Cardiac muscle cell (in vitro differentiated cells and primary cell): ENCODE results near the gene PFAS. TPM values are rescaled to one million over a fixed set of nuclear protein-coding genes. Genes with fewer than 3 reads are reported as not detected.
"Not testable (repeated sequence)": the region's sequence is repeated elsewhere in the genome, so short reads cannot be mapped to it uniquely, and the experiment has no call there.

Source experiments
- DNase-seq, 2 donors: peaks; one replicate each; pipeline versions ENCODE4 v3.0.0 to v3.0.0-alpha.2; 2010 to 2017; ENCODE audit warnings: low read depth in 1 of 2, low spot score in 1 of 2
- H3K27ac ChIP-seq: fragments of 200-600 bp; sonication (generic); 2 replicates; pipeline ENCODE4 v1.5.1; 2016
- H3K27me3 ChIP-seq: fragments of 200-600 bp; sonication (generic); 2 replicates; pipeline ENCODE4 v1.6.0; 2016; ENCODE audit warnings: control low read depth
- H3K36me3 ChIP-seq: fragments of 200-600 bp; sonication (generic); 2 replicates; pipeline ENCODE4 v1.5.1; 2016; ENCODE audit warnings: control low read depth
- H3K4me1 ChIP-seq: fragments of 200-600 bp; sonication (generic); 2 replicates; pipeline ENCODE4 v1.8.1; 2017; ENCODE audit warnings: low read depth, mild to moderate bottlenecking, mixed run types
- H3K4me3 ChIP-seq: fragments of 200-600 bp; sonication (generic); 2 replicates; pipeline ENCODE4 v1.5.1; 2016; ENCODE audit warnings: mild to moderate bottlenecking
- H3K9me3 ChIP-seq: fragments of 200-600 bp; sonication (generic); 2 replicates; pipeline ENCODE4 v1.5.1; 2017; ENCODE audit warnings: low read depth, mild to moderate bottlenecking, control low read depth
- polyA plus RNA-seq: library from polyadenylated mRNA; unstranded; fragments of >200 nt; fragmentation: Nextera tagmentation; extraction: Ambion mirVana; gene quantifications from 2 replicates; pipeline ENCODE4 v1.2.1, GENCODE V29; 2016
- total RNA-seq: library from RNA; depleted of rRNA; stranded (reverse); fragments of >200 nt; gene quantifications from 2 replicates; pipeline ENCODE4 v1.2.3, GENCODE V29; 2016
- TF ChIP-seq, protein P1 (sequence below): IDR thresholded peaks from 2 replicates; pipeline ENCODE4 v1.5.1; 2012; ENCODE audit warnings: low read depth, mild to moderate bottlenecking, low read length

Gene PFAS
- total and polyA plus RNA-seq, 2 experiments from 2014 or later: 48.2 to 62.5 TPM

DNA sequence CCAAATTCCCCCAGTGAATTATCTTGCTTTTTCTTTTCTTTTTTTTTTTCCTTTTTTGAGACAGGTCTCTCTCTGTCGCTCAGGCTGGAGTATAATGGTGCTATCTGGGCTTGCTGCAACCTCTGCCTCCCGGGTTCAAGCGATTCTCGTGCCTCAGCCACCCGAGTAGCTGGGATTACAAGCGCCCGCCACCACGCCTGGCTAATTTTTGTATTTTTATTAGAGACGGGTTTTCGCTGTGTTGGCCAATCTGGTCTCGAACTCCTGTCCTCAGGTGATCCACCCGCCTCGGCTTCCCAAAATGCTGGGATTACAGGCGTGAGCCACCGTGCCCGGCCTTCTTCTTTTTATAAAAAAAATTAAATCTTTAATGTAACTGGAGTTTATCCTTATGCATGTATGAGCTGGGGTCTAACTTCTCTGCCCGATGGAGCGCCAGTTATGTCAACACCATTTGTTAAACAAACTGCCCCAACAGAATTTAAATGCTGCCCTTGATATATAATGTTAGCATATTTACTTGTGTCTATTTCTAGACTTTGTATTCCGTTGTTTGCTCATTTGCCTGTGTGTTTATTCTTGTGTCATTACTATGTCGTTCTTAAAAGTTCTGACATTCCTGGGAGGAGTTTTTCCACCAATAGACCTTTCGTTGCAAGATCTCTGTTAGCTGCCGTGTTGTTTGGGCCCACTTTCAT is 38.2 kb upstream of the PFAS start:
- H3K4me1 ChIP-seq: peaks cover 5% of the 10 kb centered on the region
- no peaks in the 10 kb centered on the region for H3K9me3 ChIP-seq
- H3K27ac ChIP-seq: no peak overlapping the region
- no peak for DNase-seq
- H3K4me3 ChIP-seq: peak overlapping the region; percentile 67
- TF ChIP-seq, protein P1, sequence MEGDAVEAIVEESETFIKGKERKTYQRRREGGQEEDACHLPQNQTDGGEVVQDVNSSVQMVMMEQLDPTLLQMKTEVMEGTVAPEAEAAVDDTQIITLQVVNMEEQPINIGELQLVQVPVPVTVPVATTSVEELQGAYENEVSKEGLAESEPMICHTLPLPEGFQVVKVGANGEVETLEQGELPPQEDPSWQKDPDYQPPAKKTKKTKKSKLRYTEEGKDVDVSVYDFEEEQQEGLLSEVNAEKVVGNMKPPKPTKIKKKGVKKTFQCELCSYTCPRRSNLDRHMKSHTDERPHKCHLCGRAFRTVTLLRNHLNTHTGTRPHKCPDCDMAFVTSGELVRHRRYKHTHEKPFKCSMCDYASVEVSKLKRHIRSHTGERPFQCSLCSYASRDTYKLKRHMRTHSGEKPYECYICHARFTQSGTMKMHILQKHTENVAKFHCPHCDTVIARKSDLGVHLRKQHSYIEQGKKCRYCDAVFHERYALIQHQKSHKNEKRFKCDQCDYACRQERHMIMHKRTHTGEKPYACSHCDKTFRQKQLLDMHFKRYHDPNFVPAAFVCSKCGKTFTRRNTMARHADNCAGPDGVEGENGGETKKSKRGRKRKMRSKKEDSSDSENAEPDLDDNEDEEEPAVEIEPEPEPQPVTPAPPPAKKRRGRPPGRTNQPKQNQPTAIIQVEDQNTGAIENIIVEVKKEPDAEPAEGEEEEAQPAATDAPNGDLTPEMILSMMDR: no peak
- no peaks in the 10 kb centered on the region for H3K27me3 ChIP-seq
- H3K36me3 ChIP-seq: no peaks in the 10 kb centered on the region

DNA sequence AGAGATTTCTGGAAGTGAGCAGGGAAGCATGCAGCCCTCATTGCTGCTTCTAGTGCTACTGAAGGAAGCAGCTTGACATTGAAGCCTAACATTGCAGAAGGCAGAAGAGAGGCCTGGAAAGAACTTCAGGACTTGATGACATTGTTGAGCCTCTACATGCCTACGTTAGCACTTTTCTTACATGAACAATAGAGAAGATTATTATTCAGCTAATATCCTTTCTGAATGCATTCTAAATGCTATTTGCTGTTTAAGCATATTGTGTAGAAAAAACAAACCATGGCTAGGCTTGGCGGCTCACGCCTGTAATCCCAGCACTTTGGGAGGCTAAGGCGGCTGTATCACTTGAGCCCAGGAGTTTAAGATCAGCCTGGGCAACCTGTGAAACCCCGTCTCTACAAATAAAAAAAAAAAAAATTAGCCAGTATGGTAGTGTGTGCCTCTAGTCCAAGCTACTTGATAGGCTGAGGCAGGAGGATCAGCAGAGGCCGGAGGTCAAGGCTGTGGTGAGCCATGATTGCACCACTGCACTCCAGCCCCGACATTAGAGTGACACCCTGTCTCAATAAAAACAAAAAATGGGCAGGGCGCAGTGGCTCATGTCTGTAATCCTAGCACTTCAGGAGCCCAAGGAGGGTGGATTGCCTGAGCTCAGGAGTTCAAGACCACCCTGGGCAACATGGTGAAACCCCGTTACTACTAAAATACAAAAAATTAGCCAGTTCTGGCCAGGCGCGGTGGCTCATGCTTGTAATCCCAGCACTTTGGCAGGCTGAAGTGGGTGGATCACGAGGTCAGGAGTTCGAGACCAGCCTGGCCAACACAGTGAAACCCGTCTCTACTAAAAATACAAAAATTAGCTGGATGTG is 36.5 kb upstream of the PFAS start:
- H3K36me3 ChIP-seq: no peaks in the 10 kb centered on the region
- DNase-seq: no peak
- H3K4me1 ChIP-seq: peaks cover 5% of the 10 kb centered on the region
- no peak overlapping the region for H3K27ac ChIP-seq
- TF ChIP-seq, protein P1: no peak
- no peaks in the 10 kb centered on the region for H3K27me3 ChIP-seq
- no peak overlapping the region for H3K4me3 ChIP-seq
- H3K9me3 ChIP-seq: no peaks in the 10 kb centered on the region

DNA sequence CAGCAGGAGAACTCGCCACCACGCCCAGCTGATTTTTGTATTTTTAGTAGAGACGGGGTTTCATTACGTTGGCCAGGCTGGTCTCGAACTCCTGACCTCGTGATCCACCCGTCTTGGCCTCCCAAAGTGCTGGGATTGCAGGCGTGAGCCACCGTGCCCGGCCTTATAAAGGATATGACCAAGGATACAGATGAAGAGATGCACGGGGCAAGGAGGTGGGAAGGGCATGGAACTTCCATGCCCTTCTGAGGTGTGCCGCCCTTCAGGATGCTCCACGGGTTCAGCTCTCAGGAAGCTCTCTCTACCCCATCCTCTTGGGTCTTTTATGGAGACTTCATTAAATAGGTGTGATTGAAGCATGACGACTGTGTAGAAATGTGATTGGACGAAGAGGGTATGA is 35.1 kb upstream of the PFAS start:
- H3K36me3 ChIP-seq, DNase-seq, H3K27ac ChIP-seq, H3K4me3 ChIP-seq, H3K27me3 ChIP-seq, H3K4me1 ChIP-seq, H3K9me3 ChIP-seq: not testable (repeated sequence)

DNA sequence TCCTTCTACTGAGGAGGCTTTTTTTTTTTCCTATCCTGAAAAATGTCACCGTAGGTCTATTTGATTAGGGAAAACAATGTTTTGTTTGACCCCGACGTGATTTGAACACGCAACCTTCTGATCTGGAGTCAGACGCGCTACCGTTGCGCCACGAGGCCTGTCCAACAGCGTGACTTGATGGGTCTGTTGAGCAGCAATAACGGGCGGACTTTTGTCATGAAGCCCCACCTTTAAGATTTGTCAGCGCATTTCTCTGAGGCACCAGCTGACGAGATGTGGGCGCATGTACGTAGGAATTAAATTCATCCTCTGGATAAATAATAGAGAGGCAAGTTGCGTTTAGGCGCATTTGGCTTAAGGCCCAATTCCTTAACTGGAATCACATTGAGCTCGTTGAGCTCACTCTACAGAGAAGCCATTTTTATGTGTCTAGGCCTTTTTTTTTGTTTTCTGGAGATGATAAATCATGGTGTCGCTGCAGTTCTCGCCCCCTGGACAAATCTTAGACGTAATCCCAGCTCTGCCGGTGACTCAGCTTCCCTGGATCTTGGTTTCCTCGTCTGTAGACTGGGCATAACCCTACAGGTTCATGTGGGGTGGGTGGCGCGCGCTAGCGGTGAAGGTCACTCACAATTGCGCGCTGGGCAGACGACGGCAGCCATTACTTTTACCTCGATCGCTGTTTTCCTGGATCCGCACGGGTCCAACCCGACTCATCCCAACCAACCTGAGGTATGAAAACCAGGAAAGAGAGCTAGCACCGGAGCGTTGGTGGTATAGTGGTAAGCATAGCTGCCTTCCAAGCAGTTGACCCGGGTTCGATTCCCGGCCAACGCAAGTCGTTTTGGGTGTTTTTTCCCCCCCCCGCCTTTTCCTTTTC is 28.1 kb upstream of the PFAS start:
- Histone ChIP-seq H3K36me3 (no peaks in the 10 kb centered on the region), H3K27ac (peak overlapping the region; percentile 87)

DNA sequence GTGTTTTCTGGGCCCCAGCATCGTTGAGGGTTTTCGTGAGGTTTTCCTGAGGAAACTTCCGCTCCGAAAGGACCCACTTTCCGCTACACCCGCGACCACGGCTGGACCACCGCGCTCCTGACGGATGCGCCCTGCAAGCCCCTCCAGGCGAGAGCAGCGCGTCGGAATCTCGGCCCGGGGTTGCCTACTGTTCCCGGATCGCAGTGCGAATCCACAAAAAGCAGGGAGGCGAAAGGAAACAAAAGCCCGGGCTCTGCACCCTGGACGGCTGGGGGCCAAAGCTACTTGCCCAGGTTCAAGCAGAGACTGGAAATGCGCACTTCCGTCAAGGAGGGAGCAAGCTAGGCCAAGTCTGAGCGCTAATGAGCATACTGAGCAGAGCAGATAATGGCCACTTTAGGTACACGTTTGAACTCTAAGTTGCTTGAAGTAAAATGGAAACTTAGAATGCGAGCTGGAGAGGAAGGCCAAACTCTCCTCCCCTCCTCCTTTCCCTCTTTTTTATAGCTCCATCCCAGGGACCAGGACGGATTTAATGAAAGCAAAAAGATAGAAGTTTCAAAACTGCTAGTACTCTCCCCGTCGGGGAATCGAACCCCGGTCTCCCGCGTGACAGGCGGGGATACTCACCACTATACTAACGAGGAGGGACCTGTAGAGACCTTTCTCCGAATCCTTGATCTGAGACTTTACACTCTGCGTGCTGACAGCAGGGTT is 27.3 kb upstream of the PFAS start:
- TF ChIP-seq, protein P1: no peak
- peak; percentile 85 to 90 for DNase-seq
- peak overlapping the region; percentile 87 for H3K27ac ChIP-seq

More for the DNA sequence above, 28.1 kb upstream of the PFAS start:
- Histone ChIP-seq H3K9me3 (no peaks in the 10 kb centered on the region), H3K4me3 (peak overlapping the region; percentile 61), H3K27me3 (no peaks in the 10 kb centered on the region), H3K4me1 (no peaks in the 10 kb centered on the region)
- TF ChIP-seq, protein P1: no peak
- DNase-seq: peak; percentile 86 to 92

More for the DNA sequence above, 27.3 kb upstream of the PFAS start:
- H3K36me3 ChIP-seq: no peaks in the 10 kb centered on the region
- no peaks in the 10 kb centered on the region for H3K9me3 ChIP-seq
- peak overlapping the region; percentile 61 for H3K4me3 ChIP-seq
- no peaks in the 10 kb centered on the region for H3K4me1 ChIP-seq
- no peaks in the 10 kb centered on the region for H3K27me3 ChIP-seq
